Thyroid gland (tissue), 4 donors: ENCODE data around the gene PCDHGC3.

ENCODE experiments used
- CTCF ChIP-seq, 6 experiments: fragments of 200-600 bp in 3 of 6; fragments of 450-650 bp in 3 of 6; sonication (generic) in 3 of 6; IDR thresholded peaks; one replicate each; pipeline ENCODE4 v1.5.1; 2016 to 2019; ENCODE audit warnings: antibody characterized with exemption in 6 of 6, mild to moderate bottlenecking in 2 of 6, inconsistent platforms in 1 of 6, moderate library complexity in 1 of 6
- POLR2A ChIP-seq, 2 donors: fragments of 450-650 bp; IDR thresholded peaks; one replicate each; pipeline ENCODE4 v1.6.1; 2017; ENCODE audit warnings: antibody characterized with exemption in 2 of 2, mild to moderate bottlenecking in 2 of 2, moderate library complexity in 1 of 2

- no peak for TF ChIP-seq CTCF (IDR thresholded peaks at IDR 0.05)
- TF ChIP-seq POLR2A (IDR thresholded peaks at IDR 0.05), result no peak
These were observed 49.9 kb downstream of the PCDHGC3 start for GRCh38 chr5:141525653-141526052.
